SJCRH30 (cell line): ENCODE results near the gene MIXL1. TPM values are rescaled to one million over a fixed set of nuclear protein-coding genes. Genes with fewer than 3 reads are reported as not detected.
"Not testable (repeated sequence)": the region's sequence is repeated elsewhere in the genome, so short reads cannot be mapped to it uniquely, and the experiment has no call there.

Source experiments
- DNase-seq, 2 experiments: peaks; one replicate each; pipeline ENCODE4 v3.0.0-alpha.2; 2015 to 2020
- H3K27ac ChIP-seq: fragments of 250-450 bp; sonication (Bioruptor Pico); 2 replicates; pipeline ENCODE4 v1.5.1; 2020; ENCODE audit warnings: mild to moderate bottlenecking, moderate library complexity
- H3K27me3 ChIP-seq: fragments of 250-450 bp; sonication (Bioruptor Pico); 2 replicates; pipeline ENCODE4 v1.5.1; 2020; ENCODE audit warnings: mild to moderate bottlenecking, moderate library complexity
- H3K36me3 ChIP-seq: fragments of 250-450 bp; sonication (Bioruptor Pico); 2 replicates; pipeline ENCODE4 v1.5.1; 2020; ENCODE audit warnings: mild to moderate bottlenecking, moderate library complexity
- H3K4me1 ChIP-seq: fragments of 250-450 bp; sonication (Bioruptor Pico); 2 replicates; pipeline ENCODE4 v1.5.1; 2020; ENCODE audit warnings: mild to moderate bottlenecking, moderate library complexity
- H3K4me3 ChIP-seq: fragments of 250-450 bp; sonication (Bioruptor Pico); 2 replicates; pipeline ENCODE4 v1.5.1; 2020; ENCODE audit warnings: mild to moderate bottlenecking, moderate library complexity
- H3K9me3 ChIP-seq: fragments of 250-450 bp; sonication (Bioruptor Pico); replicated peaks from 2 replicates; pipeline ENCODE4 v1.5.1; 2020; ENCODE audit warnings: mild to moderate bottlenecking, moderate library complexity
- total RNA-seq: library from RNA; depleted of rRNA; stranded (reverse); fragments of >200 nt; shearing (Covaris generic); gene quantifications from 2 replicates; pipeline ENCODE4 v1.2.3, GENCODE V29; 2014; rRNA removed

MIXL1 gene
- total RNA-seq: not detected in 2 replicates

GRCh38 chr1:226223157-226223785 lies at the start of gene MIXL1:
Gene MIXL1, plus strand, starts transcription at chr1:226223664. Its CDS starts 18 bp downstream, at chr1:226223682.
- H3K27ac ChIP-seq: no peak within 1 kb of the TSS
- H3K4me3 ChIP-seq: no peak within 1 kb of the TSS
- H3K36me3 ChIP-seq: peaks cover 4% of the 10 kb centered on the region; the same call in 1 of the 2 replicates
- H3K4me1 ChIP-seq: no peaks in the 10 kb centered on the region
- no peak for DNase-seq
- no peaks in the 10 kb centered on the region for H3K9me3 ChIP-seq
- no peaks in the 10 kb centered on the region for H3K27me3 ChIP-seq

GRCh38 chr1:226176870-226177269 lies 46.6 kb upstream of the MIXL1 start:
- peaks cover 24% of the 10 kb centered on the region for H3K36me3 ChIP-seq
- no peak for DNase-seq
- no peaks in the 10 kb centered on the region for H3K4me1 ChIP-seq
- no peaks in the 10 kb centered on the region for H3K9me3 ChIP-seq
- no peaks in the 10 kb centered on the region for H3K27me3 ChIP-seq
- no peak overlapping the region for H3K27ac ChIP-seq
- no peak overlapping the region for H3K4me3 ChIP-seq

- no peak overlapping the region for H3K4me3 ChIP-seq
- DNase-seq: peak; percentile 12 to 45
Observed at GRCh38 chr1:226181996-226182714, 41.3 kb upstream of the MIXL1 start.

GRCh38 chr1:226185141-226186036 lies 38.1 kb upstream of the MIXL1 start:
- H3K4me1 ChIP-seq: peaks cover 4% of the 10 kb centered on the region
- no peak for DNase-seq

More at GRCh38 chr1:226181996-226182714, 41.3 kb upstream of the MIXL1 start:
- Histone ChIP-seq H3K27me3 (no peaks in the 10 kb centered on the region), H3K36me3 (peaks cover 33% of the 10 kb centered on the region), H3K9me3 (no peaks in the 10 kb centered on the region), H3K4me1 (peaks cover 4% of the 10 kb centered on the region), H3K27ac (no peak overlapping the region)

GRCh38 chr1:226186124-226187018 lies 37.1 kb upstream of the MIXL1 start, which contains the start of gene ACBD3:
Gene ACBD3, minus strand, starts transcription at chr1:226186741. Its CDS starts 66 bp downstream, at chr1:226186675.
- Histone ChIP-seq H3K4me3 (peak within 1 kb of the TSS; percentile 97), H3K36me3 (peaks cover 20% of the 10 kb centered on the region), H3K27me3 (no peaks in the 10 kb centered on the region), H3K4me1 (peaks cover 4% of the 10 kb centered on the region), H3K27ac (peak within 1 kb of the TSS; percentile 74), H3K9me3 (no peaks in the 10 kb centered on the region)
- DNase-seq: peak; percentile 94 to 95

More at GRCh38 chr1:226185141-226186036, 38.1 kb upstream of the MIXL1 start:
- Histone ChIP-seq H3K9me3 (no peaks in the 10 kb centered on the region), H3K36me3 (peaks cover 24% of the 10 kb centered on the region), H3K27me3 (no peaks in the 10 kb centered on the region), H3K4me3 (peak overlapping the region; percentile 97), H3K27ac (peak overlapping the region; percentile 74; the same call in 1 of the 2 replicates)

- no peak for DNase-seq
- H3K4me1 ChIP-seq: peaks cover 4% of the 10 kb centered on the region
- peaks cover 14% of the 10 kb centered on the region; the same call in 1 of the 2 replicates for H3K36me3 ChIP-seq
- H3K9me3 ChIP-seq: no peaks in the 10 kb centered on the region
- H3K4me3 ChIP-seq: peak overlapping the region; percentile 97
- H3K27ac ChIP-seq: peak overlapping the region; percentile 74
- no peaks in the 10 kb centered on the region for H3K27me3 ChIP-seq
Observed at GRCh38 chr1:226187019-226187322, 36.5 kb upstream of the MIXL1 start.

GRCh38 chr1:226187380-226187779 lies 36.1 kb upstream of the MIXL1 start:
- Histone ChIP-seq H3K4me3 (peak overlapping the region; percentile 97), H3K4me1 (peaks cover 4% of the 10 kb centered on the region), H3K36me3 (peaks cover 14% of the 10 kb centered on the region; the same call in 1 of the 2 replicates), H3K9me3 (no peaks in the 10 kb centered on the region), H3K27me3 (no peaks in the 10 kb centered on the region), H3K27ac (peak overlapping the region; percentile 74)
- DNase-seq: no peak

GRCh38 chr1:226195144-226195543 lies 28.3 kb upstream of the MIXL1 start:
- H3K27me3 ChIP-seq: no peaks in the 10 kb centered on the region
- H3K27ac ChIP-seq: no peak overlapping the region
- no peaks in the 10 kb centered on the region for H3K4me1 ChIP-seq
- no peak overlapping the region for H3K4me3 ChIP-seq
- no peaks in the 10 kb centered on the region for H3K9me3 ChIP-seq
- DNase-seq: peak in 1 of 2 experiments; percentile 17
- H3K36me3 ChIP-seq: no peaks in the 10 kb centered on the region

- Histone ChIP-seq H3K4me1 (no peaks in the 10 kb centered on the region), H3K4me3 (no peak overlapping the region), H3K9me3 (no peaks in the 10 kb centered on the region), H3K27me3 (no peaks in the 10 kb centered on the region), H3K27ac (no peak overlapping the region), H3K36me3 (no peaks in the 10 kb centered on the region)
- DNase-seq: no peak
Observed at GRCh38 chr1:226199971-226200370, 23.5 kb upstream of the MIXL1 start.

- Histone ChIP-seq H3K27ac (no peak overlapping the region), H3K4me3 (no peak overlapping the region), H3K27me3 (no peaks in the 10 kb centered on the region), H3K36me3 (no peaks in the 10 kb centered on the region), H3K4me1 (no peaks in the 10 kb centered on the region), H3K9me3 (no peaks in the 10 kb centered on the region)
- peak; percentile 44 to 53 for DNase-seq
Observed at GRCh38 chr1:226201029-226201593, 22.4 kb upstream of the MIXL1 start.

GRCh38 chr1:226202246-226202645 lies 21.2 kb upstream of the MIXL1 start:
- no peak overlapping the region for H3K27ac ChIP-seq
- no peak overlapping the region for H3K4me3 ChIP-seq
- no peak for DNase-seq
- H3K36me3 ChIP-seq: no peaks in the 10 kb centered on the region
- no peaks in the 10 kb centered on the region for H3K9me3 ChIP-seq
- H3K4me1 ChIP-seq: no peaks in the 10 kb centered on the region
- no peaks in the 10 kb centered on the region for H3K27me3 ChIP-seq

- not testable (repeated sequence) for DNase-seq, H3K27me3 ChIP-seq, H3K4me3 ChIP-seq, H3K27ac ChIP-seq, H3K9me3 ChIP-seq, H3K36me3 ChIP-seq, H3K4me1 ChIP-seq
Observed at GRCh38 chr1:226202666-226203065, 20.8 kb upstream of the MIXL1 start.

- no peaks in the 10 kb centered on the region for H3K9me3 ChIP-seq
- DNase-seq: no peak
- H3K27me3 ChIP-seq: no peaks in the 10 kb centered on the region
- no peaks in the 10 kb centered on the region for H3K36me3 ChIP-seq
- H3K4me1 ChIP-seq: no peaks in the 10 kb centered on the region; the same call in 1 of the 2 replicates
- H3K4me3 ChIP-seq: no peak overlapping the region
- H3K27ac ChIP-seq: no peak overlapping the region
Observed at GRCh38 chr1:226203240-226203639, 20.2 kb upstream of the MIXL1 start.
